Ascending aorta (tissue), 2 donors: Measurements from ENCODE around the gene LMAN2L. TPM values are rescaled to one million over a fixed set of nuclear protein-coding genes. Genes with fewer than 3 reads are reported as not detected.

Experiments used
- DNase-seq, 2 donors: peaks; one replicate each; pipeline ENCODE4 v3.0.0-alpha.2; 2019; ENCODE audit warnings: low spot score in 2 of 2
- H3K27ac ChIP-seq, 2 donors: fragments of 200-600 bp; sonication (generic); one replicate each; pipeline ENCODE4 v1.5.1; 2016 to 2017; ENCODE audit warnings: mild to moderate bottlenecking in 1 of 2
- H3K27me3 ChIP-seq: fragments of 200-600 bp; sonication (generic); one replicate; pipeline ENCODE4 v1.5.1; 2017
- H3K36me3 ChIP-seq, 2 donors: fragments of 200-600 bp; sonication (generic); one replicate each; pipeline ENCODE4 v1.5.1; 2016
- H3K4me1 ChIP-seq, 2 donors: fragments of 200-600 bp; sonication (generic); one replicate each; pipeline ENCODE4 v1.5.1; 2016 to 2017; ENCODE audit warnings: mild to moderate bottlenecking in 1 of 2
- H3K4me3 ChIP-seq, 2 donors: fragments of 200-600 bp; sonication (generic); one replicate each; pipeline ENCODE4 v1.5.1; 2016 to 2017; ENCODE audit warnings: mild to moderate bottlenecking in 1 of 2
- H3K9me3 ChIP-seq, 2 donors: fragments of 200-600 bp; sonication (generic); one replicate each; pipeline ENCODE4 v1.5.1; 2016
- intact Hi-C: fragments of 100-400 bp; cut with DNase I; formaldehyde crosslinking; loops from one replicate; pipeline ENCODE4 v1.15.1; 2023
- total RNA-seq: library from RNA; depleted of rRNA; stranded (reverse); fragments of >200 nt; gene quantifications from one replicate; pipeline ENCODE4 v1.1.0, GENCODE V29; 2016
- TF ChIP-seq, protein P1 (sequence below), 3 experiments: fragments of 200-600 bp in 2 of 3; fragments of 450-650 bp in 1 of 3; sonication (generic) in 2 of 3; IDR thresholded peaks; one replicate each; pipeline ENCODE4 v1.5.1; 2016 to 2019; ENCODE audit warnings: antibody characterized with exemption in 3 of 3, mild to moderate bottlenecking in 1 of 3, moderate library complexity in 1 of 3

Gene LMAN2L
- total RNA-seq, 1 donor from 2014 or later, result 9.5 TPM

DNA sequence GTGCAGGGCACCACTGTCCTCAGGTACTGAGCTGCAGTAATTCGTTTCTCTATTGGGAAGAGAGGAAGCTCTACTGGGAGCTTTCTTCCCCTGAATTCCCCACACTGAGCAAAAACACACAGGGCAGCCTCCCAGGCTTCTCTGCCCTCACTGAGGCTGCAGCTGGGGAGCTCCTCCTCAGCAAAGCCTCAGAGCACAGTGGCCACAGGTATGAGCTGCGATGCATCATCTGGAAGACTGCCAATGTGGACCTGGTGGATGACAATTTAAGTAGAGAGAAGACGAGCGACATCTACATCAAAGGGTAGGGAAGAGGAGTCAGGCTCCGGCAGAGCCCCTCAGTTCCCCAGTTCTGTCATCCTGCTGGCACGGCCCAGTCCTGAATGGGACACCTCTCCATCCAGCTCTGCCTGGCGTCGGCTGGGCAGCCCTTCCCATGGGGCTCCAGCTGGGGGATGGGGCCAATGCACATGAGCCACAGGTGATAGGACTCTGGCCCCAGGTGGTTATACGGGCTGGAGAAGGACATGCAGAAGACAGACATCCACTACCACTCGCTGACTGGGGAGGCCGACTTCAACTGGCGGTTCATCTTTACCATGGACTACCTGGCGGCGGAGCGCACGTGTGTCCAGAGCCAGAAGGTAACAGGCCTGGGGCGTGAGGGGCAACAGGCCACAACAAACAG, 37.6 kb downstream of the LMAN2L start:
- no peaks in the 10 kb centered on the region for H3K27me3 ChIP-seq
- H3K36me3 ChIP-seq, result peaks cover 24 to 27% of the 10 kb centered on the region in 2 donors
- DNase-seq, result no peak
- no peaks in the 10 kb centered on the region for H3K4me1 ChIP-seq
- no peaks in the 10 kb centered on the region for H3K9me3 ChIP-seq
- no peak overlapping the region for H3K4me3 ChIP-seq
- H3K27ac ChIP-seq, result no peak overlapping the region
- intact Hi-C loops, result no loop called here
- TF ChIP-seq, protein P1, sequence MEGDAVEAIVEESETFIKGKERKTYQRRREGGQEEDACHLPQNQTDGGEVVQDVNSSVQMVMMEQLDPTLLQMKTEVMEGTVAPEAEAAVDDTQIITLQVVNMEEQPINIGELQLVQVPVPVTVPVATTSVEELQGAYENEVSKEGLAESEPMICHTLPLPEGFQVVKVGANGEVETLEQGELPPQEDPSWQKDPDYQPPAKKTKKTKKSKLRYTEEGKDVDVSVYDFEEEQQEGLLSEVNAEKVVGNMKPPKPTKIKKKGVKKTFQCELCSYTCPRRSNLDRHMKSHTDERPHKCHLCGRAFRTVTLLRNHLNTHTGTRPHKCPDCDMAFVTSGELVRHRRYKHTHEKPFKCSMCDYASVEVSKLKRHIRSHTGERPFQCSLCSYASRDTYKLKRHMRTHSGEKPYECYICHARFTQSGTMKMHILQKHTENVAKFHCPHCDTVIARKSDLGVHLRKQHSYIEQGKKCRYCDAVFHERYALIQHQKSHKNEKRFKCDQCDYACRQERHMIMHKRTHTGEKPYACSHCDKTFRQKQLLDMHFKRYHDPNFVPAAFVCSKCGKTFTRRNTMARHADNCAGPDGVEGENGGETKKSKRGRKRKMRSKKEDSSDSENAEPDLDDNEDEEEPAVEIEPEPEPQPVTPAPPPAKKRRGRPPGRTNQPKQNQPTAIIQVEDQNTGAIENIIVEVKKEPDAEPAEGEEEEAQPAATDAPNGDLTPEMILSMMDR (IDR thresholded peaks at IDR 0.05), result no peak

DNA sequence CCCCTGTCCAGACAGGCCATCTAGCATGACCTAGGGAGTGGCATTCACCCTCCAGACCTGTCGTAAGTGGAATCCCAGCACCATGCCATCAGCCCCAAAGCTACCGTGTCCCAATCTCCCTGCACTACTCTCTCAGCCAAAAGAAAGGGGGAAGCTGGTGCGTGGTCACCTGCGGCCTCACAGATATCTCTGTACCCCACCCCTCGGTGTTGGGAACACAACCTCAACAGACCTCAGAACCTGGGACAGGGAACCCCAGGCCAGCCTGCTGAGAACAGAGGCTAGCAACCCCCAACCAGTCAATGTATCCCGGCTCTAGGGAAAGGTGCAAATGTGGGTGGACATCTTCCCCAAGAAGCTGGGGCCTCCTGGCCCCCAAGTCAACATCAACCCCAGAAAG, 38.2 kb downstream of the LMAN2L start:
- Histone ChIP-seq H3K9me3 (no peaks in the 10 kb centered on the region), H3K4me1 (no peaks in the 10 kb centered on the region), H3K27ac (no peak overlapping the region), H3K4me3 (no peak overlapping the region), H3K27me3 (no peaks in the 10 kb centered on the region), H3K36me3 (peaks cover 18 to 21% of the 10 kb centered on the region in 2 donors)
- TF ChIP-seq, protein P1 (IDR thresholded peaks at IDR 0.05), result no peak
- intact Hi-C loops, result no loop called here
- no peak for DNase-seq

DNA sequence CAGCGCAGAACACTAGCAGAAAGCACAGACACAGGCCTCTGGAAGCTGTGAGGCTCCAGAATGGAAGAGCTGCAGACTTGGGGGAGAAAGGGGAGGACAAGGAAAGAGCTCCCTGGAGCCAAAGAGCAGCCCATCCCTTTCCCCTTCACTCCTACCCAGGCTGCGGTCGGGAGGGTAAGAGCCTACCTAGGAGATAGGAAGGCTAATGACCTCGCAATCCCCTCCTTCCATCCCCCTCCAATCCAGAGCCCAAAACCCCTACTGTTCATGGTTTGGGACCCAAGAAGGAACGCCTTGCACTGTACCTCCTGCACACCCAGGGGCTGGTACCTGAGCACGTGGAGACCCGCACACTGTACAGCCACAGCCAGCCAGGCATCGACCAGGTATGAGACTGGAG, 39.8 kb downstream of the LMAN2L start:
- Histone ChIP-seq H3K27me3 (no peaks in the 10 kb centered on the region), H3K9me3 (no peaks in the 10 kb centered on the region), H3K4me3 (no peak overlapping the region), H3K27ac (no peak overlapping the region), H3K4me1 (no peaks in the 10 kb centered on the region), H3K36me3 (peaks cover 5 to 6% of the 10 kb centered on the region in 2 donors)
- TF ChIP-seq, protein P1 (IDR thresholded peaks at IDR 0.05), result no peak
- intact Hi-C loops, result no loop called here
- no peak for DNase-seq

DNA sequence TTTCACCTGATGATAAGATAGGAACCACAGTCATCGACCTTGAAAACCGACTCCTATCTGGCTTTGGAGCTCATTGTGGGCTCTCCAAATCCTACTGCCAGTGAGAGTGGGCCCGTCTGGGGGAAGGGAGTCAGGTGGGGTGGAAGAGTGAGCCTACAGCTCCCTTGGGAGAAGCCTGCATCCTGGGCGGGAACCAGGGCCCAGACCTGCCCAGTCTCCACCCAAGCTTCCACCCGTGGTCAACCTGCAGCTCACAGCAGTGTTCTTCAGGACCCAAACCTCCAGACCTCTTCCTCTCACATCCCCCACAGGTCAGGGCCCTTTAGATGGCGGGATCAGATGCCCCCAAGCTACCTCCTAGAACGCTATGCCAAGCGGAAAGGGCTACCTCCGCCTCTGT, 40.2 kb downstream of the LMAN2L start:
- DNase-seq, result no peak
- intact Hi-C loops, result no loop called here
- Histone ChIP-seq H3K4me3 (no peak overlapping the region), H3K27me3 (no peaks in the 10 kb centered on the region), H3K9me3 (no peaks in the 10 kb centered on the region), H3K36me3 (peaks cover 3 to 5% of the 10 kb centered on the region in 2 donors), H3K27ac (no peak overlapping the region), H3K4me1 (no peaks in the 10 kb centered on the region)
- TF ChIP-seq, protein P1 (IDR thresholded peaks at IDR 0.05), result no peak

DNA sequence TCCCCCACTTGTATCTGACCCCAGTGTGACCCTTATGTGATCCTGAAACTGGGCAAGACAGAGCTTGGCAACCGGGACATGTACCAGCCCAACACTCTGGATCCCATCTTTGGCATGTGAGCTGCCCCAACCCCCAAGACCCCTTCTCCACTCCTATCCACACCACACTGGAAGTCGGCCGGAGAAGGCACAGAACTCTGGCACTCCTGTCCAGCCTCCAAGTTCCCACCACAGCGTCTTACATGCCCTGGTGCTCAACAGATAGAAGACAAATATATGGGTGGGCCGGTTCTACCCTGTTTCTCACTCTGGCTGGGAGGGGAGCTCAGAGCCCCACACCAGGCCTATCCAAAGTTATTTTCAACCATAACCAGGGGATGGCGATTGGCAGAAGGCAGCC, 40.8 kb downstream of the LMAN2L start:
- Histone ChIP-seq H3K4me3 (no peak overlapping the region), H3K27me3 (no peaks in the 10 kb centered on the region), H3K4me1 (no peaks in the 10 kb centered on the region), H3K36me3 (peaks cover 3 to 5% of the 10 kb centered on the region in 2 donors), H3K9me3 (no peaks in the 10 kb centered on the region), H3K27ac (no peak overlapping the region)
- TF ChIP-seq, protein P1 (IDR thresholded peaks at IDR 0.05), result no peak
- DNase-seq, result no peak
- intact Hi-C loops, result no loop called here
